Measurements from ENCODE around the gene CNTN1.

- TF ChIP-seq EZH2 (IDR thresholded peaks at IDR 0.05; ENCODE audit: low read depth, low read length, severe bottlenecking) (no peak), CEBPB (IDR thresholded peaks at IDR 0.05; ENCODE audit: low read depth, low read length) (no peak), TEAD4 (IDR thresholded peaks at IDR 0.05; ENCODE audit: low read depth, low read length) (no peak)
These were observed 43.5 kb downstream of the CNTN1 start for GRCh38 chr12:40735551-40736230.

Measured in H1 (cell line).